Measurements from ENCODE around the gene CDH24. TPM values are rescaled to one million over a fixed set of nuclear protein-coding genes. Genes with fewer than 3 reads are reported as not detected.

The CDH24 gene
- total RNA-seq, 1 experiment from 2014 or later, result 17.9 TPM

- TF ChIP-seq, protein P1, sequence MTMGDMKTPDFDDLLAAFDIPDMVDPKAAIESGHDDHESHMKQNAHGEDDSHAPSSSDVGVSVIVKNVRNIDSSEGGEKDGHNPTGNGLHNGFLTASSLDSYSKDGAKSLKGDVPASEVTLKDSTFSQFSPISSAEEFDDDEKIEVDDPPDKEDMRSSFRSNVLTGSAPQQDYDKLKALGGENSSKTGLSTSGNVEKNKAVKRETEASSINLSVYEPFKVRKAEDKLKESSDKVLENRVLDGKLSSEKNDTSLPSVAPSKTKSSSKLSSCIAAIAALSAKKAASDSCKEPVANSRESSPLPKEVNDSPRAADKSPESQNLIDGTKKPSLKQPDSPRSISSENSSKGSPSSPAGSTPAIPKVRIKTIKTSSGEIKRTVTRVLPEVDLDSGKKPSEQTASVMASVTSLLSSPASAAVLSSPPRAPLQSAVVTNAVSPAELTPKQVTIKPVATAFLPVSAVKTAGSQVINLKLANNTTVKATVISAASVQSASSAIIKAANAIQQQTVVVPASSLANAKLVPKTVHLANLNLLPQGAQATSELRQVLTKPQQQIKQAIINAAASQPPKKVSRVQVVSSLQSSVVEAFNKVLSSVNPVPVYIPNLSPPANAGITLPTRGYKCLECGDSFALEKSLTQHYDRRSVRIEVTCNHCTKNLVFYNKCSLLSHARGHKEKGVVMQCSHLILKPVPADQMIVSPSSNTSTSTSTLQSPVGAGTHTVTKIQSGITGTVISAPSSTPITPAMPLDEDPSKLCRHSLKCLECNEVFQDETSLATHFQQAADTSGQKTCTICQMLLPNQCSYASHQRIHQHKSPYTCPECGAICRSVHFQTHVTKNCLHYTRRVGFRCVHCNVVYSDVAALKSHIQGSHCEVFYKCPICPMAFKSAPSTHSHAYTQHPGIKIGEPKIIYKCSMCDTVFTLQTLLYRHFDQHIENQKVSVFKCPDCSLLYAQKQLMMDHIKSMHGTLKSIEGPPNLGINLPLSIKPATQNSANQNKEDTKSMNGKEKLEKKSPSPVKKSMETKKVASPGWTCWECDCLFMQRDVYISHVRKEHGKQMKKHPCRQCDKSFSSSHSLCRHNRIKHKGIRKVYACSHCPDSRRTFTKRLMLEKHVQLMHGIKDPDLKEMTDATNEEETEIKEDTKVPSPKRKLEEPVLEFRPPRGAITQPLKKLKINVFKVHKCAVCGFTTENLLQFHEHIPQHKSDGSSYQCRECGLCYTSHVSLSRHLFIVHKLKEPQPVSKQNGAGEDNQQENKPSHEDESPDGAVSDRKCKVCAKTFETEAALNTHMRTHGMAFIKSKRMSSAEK (CRISPR knock-in tag; IDR thresholded peaks at IDR 0.05; ENCODE audit: borderline replicate concordance), result no peak
- TF ChIP-seq ZNF396 (CRISPR knock-in tag; IDR thresholded peaks at IDR 0.05; ENCODE audit: borderline replicate concordance) (no peak), FOXP1 (CRISPR knock-in tag; IDR thresholded peaks at IDR 0.05; ENCODE audit: borderline replicate concordance) (no peak), ZSCAN18 (CRISPR knock-in tag; IDR thresholded peaks at IDR 0.05) (no peak)
Observed at GRCh38 chr14:23053426-23053825, 3.9 kb downstream of the CDH24 start (continued).

GRCh38 chr14:23052671-23053070 is 4.6 kb downstream of the CDH24 start:
- peaks cover 3% of the 10 kb centered on the region; the same call in 1 of the 2 replicates for H3K36me3 Mint-ChIP-seq
- H3K4me3 Mint-ChIP-seq, result no peak overlapping the region
- ChIA-PET POLR2A (interaction anchor here (1.1 kb wide), 2 partner anchors 38 to 58 kb away, joined by 3 read pairs; no protein-coding TSS in a partner anchor), CTCF (interaction anchor here (0.8 to 8.8 kb wide), 20 partner anchors 8 to 123 kb away, joined by 3 to 224 read pairs (median 7); partner anchors contain the start of genes AJUBA, PRMT5, PSMB11 and PSMB5)
- no peak for TF ChIP-seq ZNF396 (CRISPR knock-in tag; IDR thresholded peaks at IDR 0.05; ENCODE audit: borderline replicate concordance)
- no peak for TF ChIP-seq EMX1 (CRISPR knock-in tag; IDR thresholded peaks at IDR 0.05)
- no peak for TF ChIP-seq ERG (CRISPR knock-in tag; IDR thresholded peaks at IDR 0.05)
- TF ChIP-seq, protein P2, sequence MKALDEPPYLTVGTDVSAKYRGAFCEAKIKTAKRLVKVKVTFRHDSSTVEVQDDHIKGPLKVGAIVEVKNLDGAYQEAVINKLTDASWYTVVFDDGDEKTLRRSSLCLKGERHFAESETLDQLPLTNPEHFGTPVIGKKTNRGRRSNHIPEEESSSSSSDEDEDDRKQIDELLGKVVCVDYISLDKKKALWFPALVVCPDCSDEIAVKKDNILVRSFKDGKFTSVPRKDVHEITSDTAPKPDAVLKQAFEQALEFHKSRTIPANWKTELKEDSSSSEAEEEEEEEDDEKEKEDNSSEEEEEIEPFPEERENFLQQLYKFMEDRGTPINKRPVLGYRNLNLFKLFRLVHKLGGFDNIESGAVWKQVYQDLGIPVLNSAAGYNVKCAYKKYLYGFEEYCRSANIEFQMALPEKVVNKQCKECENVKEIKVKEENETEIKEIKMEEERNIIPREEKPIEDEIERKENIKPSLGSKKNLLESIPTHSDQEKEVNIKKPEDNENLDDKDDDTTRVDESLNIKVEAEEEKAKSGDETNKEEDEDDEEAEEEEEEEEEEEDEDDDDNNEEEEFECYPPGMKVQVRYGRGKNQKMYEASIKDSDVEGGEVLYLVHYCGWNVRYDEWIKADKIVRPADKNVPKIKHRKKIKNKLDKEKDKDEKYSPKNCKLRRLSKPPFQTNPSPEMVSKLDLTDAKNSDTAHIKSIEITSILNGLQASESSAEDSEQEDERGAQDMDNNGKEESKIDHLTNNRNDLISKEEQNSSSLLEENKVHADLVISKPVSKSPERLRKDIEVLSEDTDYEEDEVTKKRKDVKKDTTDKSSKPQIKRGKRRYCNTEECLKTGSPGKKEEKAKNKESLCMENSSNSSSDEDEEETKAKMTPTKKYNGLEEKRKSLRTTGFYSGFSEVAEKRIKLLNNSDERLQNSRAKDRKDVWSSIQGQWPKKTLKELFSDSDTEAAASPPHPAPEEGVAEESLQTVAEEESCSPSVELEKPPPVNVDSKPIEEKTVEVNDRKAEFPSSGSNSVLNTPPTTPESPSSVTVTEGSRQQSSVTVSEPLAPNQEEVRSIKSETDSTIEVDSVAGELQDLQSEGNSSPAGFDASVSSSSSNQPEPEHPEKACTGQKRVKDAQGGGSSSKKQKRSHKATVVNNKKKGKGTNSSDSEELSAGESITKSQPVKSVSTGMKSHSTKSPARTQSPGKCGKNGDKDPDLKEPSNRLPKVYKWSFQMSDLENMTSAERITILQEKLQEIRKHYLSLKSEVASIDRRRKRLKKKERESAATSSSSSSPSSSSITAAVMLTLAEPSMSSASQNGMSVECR (CRISPR knock-in tag; IDR thresholded peaks at IDR 0.05; ENCODE audit: borderline replicate concordance), result no peak
- DNase-seq (ENCODE audit: low spot score), result no peak
- peaks cover 14% of the 10 kb centered on the region for H3K4me1 Mint-ChIP-seq
- no peaks in the 10 kb centered on the region for H3K9me3 Mint-ChIP-seq
- no peak overlapping the region for H3K27ac Mint-ChIP-seq
- peaks cover 5% of the 10 kb centered on the region; the same call in 1 of the 2 replicates for H3K27me3 Mint-ChIP-seq (ENCODE audit: low read depth)
- ATAC-seq, result no peak

DNA sequence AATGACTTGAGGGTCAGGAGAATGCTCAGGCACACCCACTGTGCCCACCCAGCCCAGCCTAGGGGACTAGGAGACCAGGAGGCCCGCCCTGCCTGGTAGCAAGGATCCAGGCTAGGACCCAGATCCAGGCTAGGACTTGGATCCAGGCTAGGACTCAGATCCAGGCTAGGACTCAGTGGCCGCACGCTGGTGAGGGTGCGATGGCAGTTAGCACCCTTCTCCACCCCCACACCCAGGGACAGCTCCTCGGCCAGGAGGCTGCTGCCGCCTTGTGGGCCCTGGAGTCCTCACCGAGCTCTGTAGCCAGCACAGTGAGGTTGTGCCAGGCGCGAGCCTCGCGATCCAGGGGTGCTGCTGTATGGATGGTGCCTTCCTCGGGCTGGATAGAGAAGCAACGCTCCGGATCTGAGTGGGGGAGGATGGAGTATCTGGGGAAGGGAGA is 5.1 kb downstream of the CDH24 start:
- DNase-seq (ENCODE audit: low spot score) (peak; percentile 68), ATAC-seq (peak; percentile 55)
- Mint-ChIP-seq H3K4me1 (peaks cover 15% of the 10 kb centered on the region), H3K27ac (no peak overlapping the region), H3K36me3 (peaks cover 6% of the 10 kb centered on the region), H3K4me3 (no peak overlapping the region), H3K27me3 (ENCODE audit: low read depth) (peaks cover 5% of the 10 kb centered on the region; the same call in 1 of the 2 replicates), H3K9me3 (no peaks in the 10 kb centered on the region)
- ChIA-PET CTCF (interaction anchor here (0.6 to 3.9 kb wide), 22 partner anchors 9 to 122 kb away, joined by 3 to 76 read pairs (median 6); partner anchors contain the start of genes AJUBA, PRMT5, PSMB11 and PSMB5), POLR2A (interaction anchor here (0.5 to 1.1 kb wide), 4 partner anchors 17 to 75 kb away, joined by 3 to 4 read pairs (median 3); no protein-coding TSS in a partner anchor)
- TF ChIP-seq FOXP1 (CRISPR knock-in tag; IDR thresholded peaks at IDR 0.05; ENCODE audit: borderline replicate concordance) (peak; percentile 46; the same call in 1 of the 2 replicates), RELA (CRISPR knock-in tag; IDR thresholded peaks at IDR 0.05; ENCODE audit: borderline replicate concordance) (no peak), GABPB1 (CRISPR knock-in tag; IDR thresholded peaks at IDR 0.05) (peak; percentile 52; the same call in 1 of the 2 replicates)

Measured in WTC11 (cell line).